HG03045 (cell line): ENCODE data around the gene ALDH3A1.
"Not testable (repeated sequence)": the region's sequence is repeated elsewhere in the genome, so short reads cannot be mapped to it uniquely, and the experiment has no call there.

ENCODE experiments used
- ATAC-seq: cut with Tn5 transposase; IDR thresholded peaks from one replicate; pipeline ENCODE4 v1.9.1; 2021; ENCODE audit warnings: mild to moderate bottlenecking, moderate library complexity; ENCODE audit not compliant: unreplicated experiment

The ALDH3A1 gene

GRCh38 chr17:19747829-19748806 is at the start of gene ALDH3A1:
TSS of gene ALDH3A1 (minus strand) at chr17:19748298. CDS start at chr17:19745129, 3,169 bp downstream.
- no peak for ATAC-seq

GRCh38 chr17:19796457-19796856 is 48.4 kb upstream of the ALDH3A1 start:
- no peak for ATAC-seq

- no peak for ATAC-seq
Observed at GRCh38 chr17:19791918-19792550, 43.9 kb upstream of the ALDH3A1 start.

- no peak for ATAC-seq
Observed at GRCh38 chr17:19787733-19788357, 39.7 kb upstream of the ALDH3A1 start.

GRCh38 chr17:19785854-19786253 is 37.8 kb upstream of the ALDH3A1 start:
- ATAC-seq, result no peak

GRCh38 chr17:19781488-19782458 is 33.7 kb upstream of the ALDH3A1 start:
- no peak for ATAC-seq

- ATAC-seq, result no peak
Observed at GRCh38 chr17:19780846-19781245, 32.7 kb upstream of the ALDH3A1 start.

GRCh38 chr17:19773534-19773933 is 25.4 kb upstream of the ALDH3A1 start:
- ATAC-seq, result no peak

GRCh38 chr17:19771971-19772630 is 24.0 kb upstream of the ALDH3A1 start:
- no peak for ATAC-seq

- ATAC-seq, result no peak
Observed at GRCh38 chr17:19770985-19771735, 23.1 kb upstream of the ALDH3A1 start.

- ATAC-seq, result no peak
Observed at GRCh38 chr17:19769946-19770652, 22.0 kb upstream of the ALDH3A1 start.

- ATAC-seq, result no peak
Observed at GRCh38 chr17:19768046-19768782, 20.1 kb upstream of the ALDH3A1 start.

GRCh38 chr17:19766421-19767270 is 18.5 kb upstream of the ALDH3A1 start:
- ATAC-seq, result no peak

GRCh38 chr17:19766016-19766415 is 17.9 kb upstream of the ALDH3A1 start:
- no peak for ATAC-seq

GRCh38 chr17:19763991-19764390 is 15.9 kb upstream of the ALDH3A1 start:
- not testable (repeated sequence) for ATAC-seq

- no peak for ATAC-seq
Observed at GRCh38 chr17:19763416-19763815, 15.3 kb upstream of the ALDH3A1 start.

GRCh38 chr17:19762515-19762961 is 14.4 kb upstream of the ALDH3A1 start:
- no peak for ATAC-seq
